IPS-18c (cell line): ENCODE results near the gene RRAGD.

Experiments
- H3K4me3 ChIP-seq: 2 replicates; pipeline ENCODE4 v1.7.0; 2013; ENCODE audit warnings: low read depth, mild to moderate bottlenecking, low read length, moderate library complexity; ENCODE audit not compliant: insufficient read depth
- H3K9me3 ChIP-seq: one replicate; pipeline ENCODE4 v1.6.1; 2013; ENCODE audit warnings: mild to moderate bottlenecking, low read length, moderate library complexity; ENCODE audit not compliant: control insufficient read depth, insufficient read depth

The RRAGD gene

DNA sequence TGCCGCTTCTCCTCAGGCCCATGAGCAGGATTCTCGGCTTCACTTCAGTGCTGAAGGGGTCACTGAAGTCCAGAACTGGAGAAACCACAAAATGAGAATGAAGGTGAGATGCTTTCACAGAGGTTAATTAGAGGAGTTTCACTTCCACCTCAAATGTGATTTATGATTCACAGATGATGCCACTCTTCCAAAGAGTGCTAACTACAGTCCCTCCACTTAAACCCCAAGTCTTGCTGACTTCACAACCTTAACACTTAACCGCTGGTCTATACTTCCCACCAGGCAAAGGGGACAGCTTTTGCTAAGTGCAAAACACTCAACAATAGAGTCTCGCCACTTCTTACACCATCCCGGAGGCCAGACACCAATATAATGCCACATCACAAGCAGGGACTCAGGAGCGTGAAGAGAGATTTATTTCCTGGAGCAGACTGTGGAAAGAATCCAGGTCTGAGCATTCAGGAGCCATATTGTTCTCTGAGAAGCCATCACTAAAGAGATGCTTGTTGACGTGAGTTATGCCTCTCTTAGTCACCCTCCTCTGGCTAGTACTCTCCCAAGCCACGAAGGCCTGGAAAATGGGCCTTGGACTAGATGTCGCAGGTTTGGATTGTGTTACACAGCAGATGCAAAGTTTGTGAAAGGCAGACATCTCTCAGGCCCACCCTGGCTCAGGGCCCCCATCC is 24.4 kb downstream of the RRAGD start:
- no peak overlapping the region for H3K4me3 ChIP-seq
- H3K9me3 ChIP-seq = no peaks in the 10 kb centered on the region

- Histone ChIP-seq H3K4me3 (no peak overlapping the region), H3K9me3 (no peaks in the 10 kb centered on the region)
Observed at GRCh38 chr6:89386917-89387491, 25.1 kb downstream of the RRAGD start.

DNA sequence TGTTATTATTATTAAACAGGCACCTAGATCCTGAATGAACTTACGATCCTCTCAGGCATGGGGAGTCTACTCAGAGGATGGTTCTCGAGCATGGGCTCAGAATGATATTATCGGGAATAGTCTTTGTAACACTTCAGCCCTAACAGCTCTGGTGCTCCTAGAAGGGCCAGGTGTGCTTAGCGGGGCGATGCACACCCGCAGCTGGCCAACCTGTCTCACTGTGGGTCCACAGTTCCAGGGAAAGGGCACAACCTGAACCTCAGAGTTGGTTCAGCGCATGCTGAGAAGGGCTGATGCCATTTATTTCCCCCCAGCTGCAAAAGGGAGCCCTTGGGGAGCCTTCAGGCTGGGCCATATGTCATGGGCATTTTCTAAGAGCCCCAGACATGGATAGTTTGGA is 26.2 kb downstream of the RRAGD start:
- Histone ChIP-seq H3K9me3 (no peaks in the 10 kb centered on the region), H3K4me3 (no peak overlapping the region)

- H3K4me3 ChIP-seq = no peak overlapping the region
- no peaks in the 10 kb centered on the region for H3K9me3 ChIP-seq
Observed at GRCh38 chr6:89385156-89385667, 26.9 kb downstream of the RRAGD start.

- Histone ChIP-seq H3K9me3 (no peaks in the 10 kb centered on the region), H3K4me3 (no peak overlapping the region)
Observed at GRCh38 chr6:89381031-89381430, 31.0 kb downstream of the RRAGD start.

- Histone ChIP-seq H3K9me3 (no peaks in the 10 kb centered on the region), H3K4me3 (no peak overlapping the region)
Observed at GRCh38 chr6:89379281-89379680, 32.8 kb downstream of the RRAGD start.

- Histone ChIP-seq H3K9me3 (no peaks in the 10 kb centered on the region), H3K4me3 (no peak overlapping the region)
Observed at GRCh38 chr6:89378628-89379027, 33.4 kb downstream of the RRAGD start.

GRCh38 chr6:89375427-89376267 is 36.4 kb downstream of the RRAGD start:
- no peak overlapping the region for H3K4me3 ChIP-seq
- no peaks in the 10 kb centered on the region for H3K9me3 ChIP-seq

GRCh38 chr6:89372506-89372901 is 39.6 kb downstream of the RRAGD start:
- no peak overlapping the region for H3K4me3 ChIP-seq

DNA sequence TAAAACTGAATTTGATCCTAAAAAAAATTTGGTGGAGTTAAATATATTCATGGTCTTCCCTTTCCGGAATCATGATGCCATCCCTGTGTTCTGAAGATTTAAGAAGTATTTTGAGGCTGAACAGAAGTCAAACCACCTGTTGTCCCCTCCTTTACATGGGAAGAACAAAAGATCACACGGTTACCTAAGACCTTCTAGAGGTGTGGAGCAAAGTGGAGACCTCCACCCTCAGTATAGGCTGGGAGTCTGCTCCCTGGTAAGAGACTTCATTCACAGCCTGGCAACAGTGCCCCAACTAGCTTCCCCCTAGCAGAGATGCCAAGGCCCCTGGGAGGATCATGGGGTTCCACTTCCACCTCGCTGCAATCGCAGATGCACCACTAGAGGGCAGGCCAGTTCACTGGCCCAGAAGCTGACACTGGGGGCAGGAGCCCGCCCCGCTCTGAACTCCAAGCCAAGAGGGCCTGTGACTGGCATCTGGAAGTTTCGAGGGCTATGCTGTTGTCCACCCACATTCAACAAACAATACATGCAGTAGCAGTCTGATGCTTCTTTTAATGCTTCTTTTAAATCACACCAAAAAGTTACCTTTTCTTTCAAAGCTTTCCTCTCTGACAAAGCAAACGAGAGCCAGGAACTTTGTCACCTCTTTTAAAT is 40.1 kb downstream of the RRAGD start:
- Histone ChIP-seq H3K4me3 (no peak overlapping the region), H3K9me3 (no peaks in the 10 kb centered on the region)

More at GRCh38 chr6:89372506-89372901, 39.6 kb downstream of the RRAGD start:
- H3K9me3 ChIP-seq = no peaks in the 10 kb centered on the region

- H3K9me3 ChIP-seq = no peaks in the 10 kb centered on the region
- H3K4me3 ChIP-seq = no peak overlapping the region
Observed at GRCh38 chr6:89368999-89369398, 43.1 kb downstream of the RRAGD start.

- H3K4me3 ChIP-seq = no peak overlapping the region
- no peaks in the 10 kb centered on the region for H3K9me3 ChIP-seq
Observed at GRCh38 chr6:89368107-89368506, 44.0 kb downstream of the RRAGD start.

- H3K9me3 ChIP-seq = no peaks in the 10 kb centered on the region
- no peak overlapping the region for H3K4me3 ChIP-seq
Observed at GRCh38 chr6:89364586-89364985, 47.5 kb downstream of the RRAGD start.

DNA sequence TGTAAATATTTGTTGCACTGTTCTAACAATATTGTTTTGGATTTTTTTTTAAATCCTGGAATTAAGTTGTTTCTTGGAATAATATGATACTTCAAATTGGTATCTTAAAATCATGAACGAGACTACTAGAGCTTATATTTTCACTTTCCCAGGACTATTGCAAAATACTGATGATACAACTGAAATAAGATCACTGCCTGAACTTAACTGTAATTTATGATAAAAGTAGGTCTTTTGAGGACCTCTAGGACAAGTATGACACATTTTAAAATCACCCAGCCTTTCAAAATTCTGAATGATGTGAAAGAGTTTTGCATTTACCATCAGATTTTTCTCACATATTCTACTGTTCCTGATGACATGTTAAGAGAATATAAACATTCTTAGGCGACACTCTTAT is 50.9 kb downstream of the RRAGD start:
- no peaks in the 10 kb centered on the region for H3K9me3 ChIP-seq
- no peak overlapping the region for H3K4me3 ChIP-seq

DNA sequence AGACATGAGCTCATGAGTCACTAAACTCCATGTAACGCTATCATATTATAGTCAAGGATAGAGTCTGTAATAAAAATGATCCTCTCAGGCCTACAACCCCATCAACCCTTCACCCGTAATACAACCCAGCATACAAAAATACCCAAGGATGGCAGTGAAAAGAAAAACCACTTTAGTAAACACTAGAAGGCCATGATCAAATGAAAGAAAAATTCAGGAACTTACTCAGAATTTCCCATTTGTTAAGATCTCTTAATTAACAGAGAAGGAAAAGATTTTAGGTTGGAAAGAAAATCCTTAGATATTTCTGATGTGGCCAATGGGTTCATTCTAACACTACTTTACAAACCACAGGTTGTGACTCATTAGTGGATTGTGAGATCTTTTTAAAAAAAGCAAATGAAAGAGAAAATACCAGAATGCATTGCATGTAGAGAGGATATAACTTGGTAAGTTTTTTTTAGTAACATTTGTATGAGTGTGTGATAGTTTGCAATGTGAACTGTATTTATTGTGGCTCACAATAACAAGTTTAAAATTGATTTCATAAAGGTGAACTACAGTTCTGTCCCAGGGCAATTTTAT is 51.6 kb downstream of the RRAGD start:
- no peak overlapping the region for H3K4me3 ChIP-seq

GRCh38 chr6:89359561-89359960 is 52.5 kb downstream of the RRAGD start:
- Histone ChIP-seq H3K9me3 (no peaks in the 10 kb centered on the region), H3K4me3 (no peak overlapping the region)

More for the DNA sequence above, 51.6 kb downstream of the RRAGD start:
- no peaks in the 10 kb centered on the region for H3K9me3 ChIP-seq

GRCh38 chr6:89357390-89357789 is 54.7 kb downstream of the RRAGD start:
- H3K4me3 ChIP-seq = no peak overlapping the region

More at GRCh38 chr6:89357390-89357789, 54.7 kb downstream of the RRAGD start:
- H3K9me3 ChIP-seq = no peaks in the 10 kb centered on the region
